ENCODE measurements around the gene NRCAM.

NRCAM gene

DNA sequence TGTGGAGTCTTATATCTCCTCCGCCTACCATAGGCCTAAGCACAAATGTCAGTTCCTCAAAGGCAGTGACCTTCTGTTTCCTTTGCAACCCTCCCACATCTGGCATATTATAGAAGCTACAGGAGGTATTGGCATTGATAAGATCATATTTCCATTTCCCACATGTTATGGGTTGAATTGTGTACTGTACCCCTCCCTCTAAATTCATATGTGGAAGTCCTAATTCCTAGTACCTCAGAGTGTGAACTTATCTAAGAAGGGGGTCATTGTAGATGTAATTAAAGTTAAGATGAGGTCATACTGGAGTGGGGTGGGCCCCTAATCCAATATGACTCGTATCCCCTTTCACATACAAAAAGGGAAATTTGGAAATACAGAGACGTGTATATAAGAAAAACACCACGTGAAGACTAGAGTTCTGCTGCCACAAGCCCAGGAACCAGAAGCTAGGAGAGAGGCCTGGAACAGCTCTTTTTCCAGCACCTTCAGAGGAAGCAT is 320.0 kb downstream of the NRCAM start:
- no peak for DNase-seq (ENCODE audit: extremely low read depth, low read depth)
- TF ChIP-seq, protein P1, sequence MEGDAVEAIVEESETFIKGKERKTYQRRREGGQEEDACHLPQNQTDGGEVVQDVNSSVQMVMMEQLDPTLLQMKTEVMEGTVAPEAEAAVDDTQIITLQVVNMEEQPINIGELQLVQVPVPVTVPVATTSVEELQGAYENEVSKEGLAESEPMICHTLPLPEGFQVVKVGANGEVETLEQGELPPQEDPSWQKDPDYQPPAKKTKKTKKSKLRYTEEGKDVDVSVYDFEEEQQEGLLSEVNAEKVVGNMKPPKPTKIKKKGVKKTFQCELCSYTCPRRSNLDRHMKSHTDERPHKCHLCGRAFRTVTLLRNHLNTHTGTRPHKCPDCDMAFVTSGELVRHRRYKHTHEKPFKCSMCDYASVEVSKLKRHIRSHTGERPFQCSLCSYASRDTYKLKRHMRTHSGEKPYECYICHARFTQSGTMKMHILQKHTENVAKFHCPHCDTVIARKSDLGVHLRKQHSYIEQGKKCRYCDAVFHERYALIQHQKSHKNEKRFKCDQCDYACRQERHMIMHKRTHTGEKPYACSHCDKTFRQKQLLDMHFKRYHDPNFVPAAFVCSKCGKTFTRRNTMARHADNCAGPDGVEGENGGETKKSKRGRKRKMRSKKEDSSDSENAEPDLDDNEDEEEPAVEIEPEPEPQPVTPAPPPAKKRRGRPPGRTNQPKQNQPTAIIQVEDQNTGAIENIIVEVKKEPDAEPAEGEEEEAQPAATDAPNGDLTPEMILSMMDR (IDR thresholded peaks at IDR 0.05; ENCODE audit: low read depth, low read length), result no peak

DNA sequence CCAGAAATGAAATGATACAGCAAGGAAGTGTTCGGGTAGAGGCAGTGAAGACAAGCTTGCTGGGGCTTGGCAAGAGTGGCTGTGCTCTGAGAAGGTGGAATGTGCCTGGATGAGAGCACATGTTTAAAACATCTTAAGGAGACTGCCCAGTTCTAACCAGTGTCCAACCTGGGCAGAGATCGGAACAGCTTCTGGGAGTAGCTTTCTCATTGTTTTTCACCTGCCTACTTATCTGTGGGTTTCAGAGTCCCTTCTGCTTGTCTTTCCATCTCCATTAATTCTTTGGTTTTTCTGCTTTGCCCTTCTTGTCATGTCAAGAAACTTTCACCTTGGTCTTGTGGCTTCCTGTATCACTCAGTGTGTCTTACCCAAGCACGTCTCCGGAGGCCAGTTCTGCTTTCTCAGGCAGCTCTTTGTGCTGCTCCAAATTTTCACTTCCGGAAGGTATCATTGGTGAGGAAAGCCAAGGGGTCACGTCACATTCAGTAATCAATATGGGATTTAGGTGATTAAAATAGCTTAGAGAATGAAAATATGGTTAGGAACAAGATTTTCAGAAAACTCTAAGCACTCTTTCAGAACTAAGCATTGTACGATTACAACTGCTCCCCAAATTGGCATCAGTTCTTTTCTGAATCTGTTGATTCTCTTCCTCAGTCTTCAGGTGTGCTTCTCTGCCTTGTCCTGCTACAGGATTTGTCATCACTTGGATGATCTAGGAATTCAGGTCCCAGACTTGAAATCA is 320.6 kb downstream of the NRCAM start:
- no peak for DNase-seq (ENCODE audit: extremely low read depth, low read depth)
- TF ChIP-seq, protein P1 (IDR thresholded peaks at IDR 0.05; ENCODE audit: low read depth, low read length), result no peak

DNA sequence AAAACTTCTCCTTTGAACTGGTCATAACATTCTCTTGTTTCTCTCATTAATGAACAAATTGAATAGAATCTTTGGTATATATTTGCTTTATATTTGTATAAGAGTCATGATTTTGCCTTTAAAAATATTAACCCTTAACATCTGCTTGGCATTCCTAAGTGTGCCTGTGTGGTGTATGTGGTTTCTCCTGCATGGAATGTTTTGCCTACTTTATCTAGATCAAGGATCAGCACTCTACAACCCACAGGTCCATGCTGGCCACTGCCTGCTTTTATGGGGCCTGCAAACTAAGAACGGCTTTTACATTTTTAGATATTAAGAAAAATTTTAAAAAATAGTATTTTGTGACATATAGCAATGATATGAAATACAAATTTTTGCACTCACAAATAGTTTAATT is 321.8 kb downstream of the NRCAM start:
- TF ChIP-seq, protein P1 (IDR thresholded peaks at IDR 0.05; ENCODE audit: low read depth, low read length), result no peak
- DNase-seq (ENCODE audit: extremely low read depth, low read depth), result no peak

DNA sequence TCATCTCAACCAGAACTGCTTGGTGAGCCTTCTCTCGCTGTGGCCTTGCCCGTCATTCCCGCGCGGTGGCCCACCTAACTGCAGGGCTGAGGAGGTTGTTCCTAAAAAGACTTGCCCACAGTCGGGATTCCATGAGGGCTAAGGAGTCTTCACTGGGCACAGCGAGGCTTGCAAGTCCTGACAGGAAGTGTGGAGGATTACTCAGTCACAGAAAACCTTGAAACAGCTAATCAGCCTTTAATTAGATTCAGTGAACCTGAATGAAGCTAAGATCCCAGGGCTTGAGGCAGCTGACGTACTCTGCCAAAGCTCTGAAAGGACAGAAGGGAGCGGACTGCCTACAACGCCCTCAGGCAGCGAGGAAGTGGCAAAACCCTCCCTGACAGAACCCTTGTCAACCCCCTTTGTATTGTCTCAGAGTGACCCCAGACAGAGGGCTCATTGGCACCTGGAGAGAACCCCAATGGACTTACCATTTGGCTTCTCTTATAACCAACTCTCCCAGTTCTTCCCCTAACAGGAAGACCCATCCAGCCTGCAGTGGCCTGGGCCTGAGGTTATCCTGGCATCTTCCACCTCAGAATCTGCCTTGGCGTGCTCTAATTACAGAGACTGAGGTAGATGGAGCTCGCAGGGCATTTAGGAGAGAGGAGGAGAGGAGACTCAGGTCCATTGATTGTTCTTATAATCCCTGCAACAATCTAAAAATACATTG is 323.5 kb downstream of the NRCAM start:
- DNase-seq (ENCODE audit: extremely low read depth, low read depth), result no peak
- TF ChIP-seq, protein P1 (IDR thresholded peaks at IDR 0.05; ENCODE audit: low read depth, low read length), result no peak

DNA sequence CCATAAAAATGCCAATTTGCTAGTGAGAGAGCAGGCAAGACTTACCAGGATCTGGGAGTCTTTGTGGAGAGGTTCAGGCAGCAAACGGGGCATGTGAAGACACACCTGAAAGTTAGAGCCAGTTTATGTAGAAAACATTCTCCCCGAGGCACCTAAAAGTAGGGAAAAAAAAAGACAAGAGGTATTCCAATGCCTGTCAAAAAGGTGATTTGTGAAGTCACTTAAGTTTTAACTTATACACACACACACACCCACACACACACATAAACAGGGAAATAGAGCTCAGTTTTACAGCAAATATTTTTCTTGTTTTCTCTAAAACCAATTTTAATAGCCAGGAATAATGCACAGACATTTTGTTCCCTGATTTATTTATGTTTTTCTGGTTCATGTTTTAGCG is 326.0 kb downstream of the NRCAM start, which contains the start of gene LAMB4:
TSS of gene LAMB4 (minus strand) at position 101 of the 400 bp plus-strand sequence. CDS start 7,197 bp downstream, outside the sequence.
- no peak for DNase-seq (ENCODE audit: extremely low read depth, low read depth)
- TF ChIP-seq, protein P1 (IDR thresholded peaks at IDR 0.05; ENCODE audit: low read depth, low read length), result no peak

DNA sequence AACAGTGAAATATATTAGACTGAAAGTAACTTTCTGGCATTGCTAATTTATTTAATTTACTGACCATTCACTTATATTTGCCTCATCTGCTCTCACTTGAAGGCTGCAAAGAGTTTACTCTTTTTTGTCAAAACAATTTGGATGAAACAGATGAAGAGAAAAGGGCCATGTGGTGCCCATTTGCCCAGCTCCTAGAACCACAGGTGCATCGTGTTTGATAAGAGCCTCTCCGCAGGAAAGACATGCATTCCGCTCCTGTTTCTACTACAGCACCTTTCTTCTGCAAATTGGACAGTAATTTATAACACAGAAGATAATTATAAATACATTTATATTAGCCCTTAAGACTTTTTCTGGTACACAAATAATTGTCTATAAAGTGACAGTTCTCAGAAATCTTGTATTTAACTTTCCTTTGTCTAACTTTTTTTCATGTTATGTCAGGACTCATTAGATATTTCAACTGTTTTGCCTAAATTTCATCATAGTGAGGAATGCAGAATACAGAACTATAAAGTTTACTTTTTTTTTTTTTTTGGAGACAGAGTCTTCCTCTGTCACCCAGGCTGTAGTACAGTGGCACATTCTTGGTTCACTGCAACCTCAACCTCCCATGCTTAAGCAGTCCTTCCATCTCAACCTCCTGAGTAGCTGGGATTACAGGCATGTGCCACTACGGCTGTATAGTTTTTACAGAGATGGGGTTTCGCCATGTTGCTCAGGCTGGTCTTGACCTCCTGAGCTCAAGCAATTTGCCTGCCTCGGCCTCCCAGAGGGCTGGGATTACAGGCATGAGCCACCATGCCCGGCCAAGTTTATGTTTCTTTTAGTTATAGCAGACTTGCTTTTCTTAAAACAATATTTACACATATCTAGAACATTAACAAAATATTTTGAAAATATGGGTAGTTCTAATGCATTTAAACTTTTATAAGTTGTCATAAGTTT is 326.9 kb downstream of the NRCAM start:
- DNase-seq (ENCODE audit: extremely low read depth, low read depth), result no peak
- TF ChIP-seq, protein P1 (IDR thresholded peaks at IDR 0.05; ENCODE audit: low read depth, low read length), result no peak

Measured in AG09319 (cell line).